PFSK-1 (cell line): Measurements from ENCODE around the gene IDH3A.

Source experiments
- POLR2AphosphoS5 ChIP-seq: IDR thresholded peaks from 2 replicates; pipeline ENCODE4 v1.6.1; 2012; ENCODE audit warnings: low read depth, mild to moderate bottlenecking, control low read depth, low read length, moderate library complexity
- SIN3A ChIP-seq: IDR thresholded peaks from 2 replicates; pipeline ENCODE4 v1.6.1; 2012; ENCODE audit warnings: mild to moderate bottlenecking, low read length, moderate library complexity, borderline replicate concordance; ENCODE audit not compliant: insufficient read depth
- TAF1 ChIP-seq: IDR thresholded peaks from 2 replicates; pipeline ENCODE4 v1.6.1; 2012; ENCODE audit warnings: low read length, control low read depth, borderline replicate concordance; ENCODE audit not compliant: insufficient read depth
- TF ChIP-seq, protein P1 (sequence below), 2 experiments: IDR thresholded peaks; 2 replicates each; pipeline versions ENCODE4 v1.6.1 to v1.8.0; 2011 to 2012; ENCODE audit warnings: low read depth in 2 of 2, low read length in 2 of 2, control low read depth in 1 of 2, inconsistent platforms in 1 of 2, mild to moderate bottlenecking in 1 of 2, moderate library complexity in 1 of 2; ENCODE audit not compliant: insufficient read depth in 1 of 2

DNA sequence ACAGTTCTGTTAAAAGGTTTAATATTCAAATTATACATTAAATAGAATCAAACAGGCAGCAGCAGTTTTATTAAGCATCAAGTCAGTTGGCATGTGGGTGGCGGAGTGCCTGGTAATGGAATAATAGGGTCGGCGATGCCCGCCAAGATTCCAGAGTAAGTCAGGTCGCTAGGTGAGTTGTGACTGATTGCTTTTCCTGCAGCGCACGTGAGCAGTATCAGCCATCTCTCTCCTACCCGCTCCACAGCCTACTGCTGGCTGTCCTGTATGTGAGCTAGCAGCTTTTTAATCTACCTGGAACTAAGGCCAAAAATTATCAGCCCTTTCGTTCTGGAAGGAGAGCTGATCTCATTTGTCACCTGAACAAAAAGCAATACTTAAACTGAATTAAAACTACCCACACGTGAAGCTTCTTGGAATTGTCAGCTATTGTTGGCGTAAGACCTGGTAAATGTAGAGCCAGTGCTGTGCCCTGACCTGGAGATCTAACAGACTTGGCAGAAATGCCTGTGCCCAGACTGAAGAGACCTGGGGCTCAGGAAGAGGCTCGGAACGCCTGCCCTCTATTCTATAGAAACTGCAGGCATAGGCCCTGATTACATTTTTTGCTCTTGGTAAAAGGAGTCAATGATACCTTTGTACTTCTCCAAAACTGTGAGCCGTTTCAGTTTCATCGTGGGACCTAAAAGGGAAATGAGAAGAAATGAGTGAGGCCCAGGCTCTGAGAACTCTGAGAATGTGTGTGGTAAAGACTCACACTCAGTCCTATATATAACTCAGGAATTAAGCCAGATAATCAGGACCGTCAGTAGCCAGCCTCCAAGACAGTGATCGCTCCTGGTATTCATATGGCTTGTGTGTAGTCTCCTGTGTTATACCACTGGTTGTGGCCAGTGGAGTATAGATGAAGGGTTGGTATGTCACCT is 21.9 kb downstream of the IDH3A start:
- TF ChIP-seq TAF1 (no peak), SIN3A (no peak), POLR2AphosphoS5 (no peak)
- TF ChIP-seq, protein P1, sequence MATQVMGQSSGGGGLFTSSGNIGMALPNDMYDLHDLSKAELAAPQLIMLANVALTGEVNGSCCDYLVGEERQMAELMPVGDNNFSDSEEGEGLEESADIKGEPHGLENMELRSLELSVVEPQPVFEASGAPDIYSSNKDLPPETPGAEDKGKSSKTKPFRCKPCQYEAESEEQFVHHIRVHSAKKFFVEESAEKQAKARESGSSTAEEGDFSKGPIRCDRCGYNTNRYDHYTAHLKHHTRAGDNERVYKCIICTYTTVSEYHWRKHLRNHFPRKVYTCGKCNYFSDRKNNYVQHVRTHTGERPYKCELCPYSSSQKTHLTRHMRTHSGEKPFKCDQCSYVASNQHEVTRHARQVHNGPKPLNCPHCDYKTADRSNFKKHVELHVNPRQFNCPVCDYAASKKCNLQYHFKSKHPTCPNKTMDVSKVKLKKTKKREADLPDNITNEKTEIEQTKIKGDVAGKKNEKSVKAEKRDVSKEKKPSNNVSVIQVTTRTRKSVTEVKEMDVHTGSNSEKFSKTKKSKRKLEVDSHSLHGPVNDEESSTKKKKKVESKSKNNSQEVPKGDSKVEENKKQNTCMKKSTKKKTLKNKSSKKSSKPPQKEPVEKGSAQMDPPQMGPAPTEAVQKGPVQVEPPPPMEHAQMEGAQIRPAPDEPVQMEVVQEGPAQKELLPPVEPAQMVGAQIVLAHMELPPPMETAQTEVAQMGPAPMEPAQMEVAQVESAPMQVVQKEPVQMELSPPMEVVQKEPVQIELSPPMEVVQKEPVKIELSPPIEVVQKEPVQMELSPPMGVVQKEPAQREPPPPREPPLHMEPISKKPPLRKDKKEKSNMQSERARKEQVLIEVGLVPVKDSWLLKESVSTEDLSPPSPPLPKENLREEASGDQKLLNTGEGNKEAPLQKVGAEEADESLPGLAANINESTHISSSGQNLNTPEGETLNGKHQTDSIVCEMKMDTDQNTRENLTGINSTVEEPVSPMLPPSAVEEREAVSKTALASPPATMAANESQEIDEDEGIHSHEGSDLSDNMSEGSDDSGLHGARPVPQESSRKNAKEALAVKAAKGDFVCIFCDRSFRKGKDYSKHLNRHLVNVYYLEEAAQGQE (IDR thresholded peaks at IDR 0.05; ENCODE audit: insufficient read depth in 1 of 2, low read depth in 2 of 2, low read length in 2 of 2): no peak
